ENCODE measurements around the gene L2HGDH.

Gene L2HGDH

GRCh38 chr14:50340045-50340444 lies 28.0 kb upstream of the L2HGDH start:
- no peak for TF ChIP-seq CTCF (IDR thresholded peaks at IDR 0.05)
- Histone ChIP-seq H3K27ac (no peak overlapping the region), H3K4me3 (no peak overlapping the region)
- no peak for DNase-seq (ENCODE audit: low spot score)

- no peak for DNase-seq (ENCODE audit: low spot score)
- Histone ChIP-seq H3K4me3 (no peak overlapping the region), H3K27ac (no peak overlapping the region)
- TF ChIP-seq CTCF (IDR thresholded peaks at IDR 0.05) = no peak
Measured at GRCh38 chr14:50339178-50339804, 27.3 kb upstream of the L2HGDH start.

GRCh38 chr14:50338587-50338986 lies 26.6 kb upstream of the L2HGDH start:
- TF ChIP-seq CTCF (IDR thresholded peaks at IDR 0.05) = no peak
- DNase-seq (ENCODE audit: low spot score) = no peak
- Histone ChIP-seq H3K27ac (no peak overlapping the region), H3K4me3 (no peak overlapping the region)

- H3K4me3 ChIP-seq = peak overlapping the region; percentile 25
Measured at GRCh38 chr14:50335989-50336824, 24.2 kb upstream of the L2HGDH start.

GRCh38 chr14:50335389-50335788 lies 23.4 kb upstream of the L2HGDH start:
- no peak for TF ChIP-seq CTCF (IDR thresholded peaks at IDR 0.05)
- DNase-seq (ENCODE audit: low spot score) = no peak
- peak overlapping the region; percentile 20 to 46 for H3K27ac ChIP-seq
- H3K4me3 ChIP-seq = no peak overlapping the region

More at GRCh38 chr14:50335989-50336824, 24.2 kb upstream of the L2HGDH start:
- H3K27ac ChIP-seq = peak overlapping the region; percentile 20 to 46
- DNase-seq (ENCODE audit: low spot score) = no peak
- TF ChIP-seq CTCF (IDR thresholded peaks at IDR 0.05) = no peak

- Histone ChIP-seq H3K27ac (no peak overlapping the region), H3K4me3 (no peak overlapping the region)
- DNase-seq (ENCODE audit: low spot score) = no peak
- no peak for TF ChIP-seq CTCF (IDR thresholded peaks at IDR 0.05)
Measured at GRCh38 chr14:50334211-50334610, 22.2 kb upstream of the L2HGDH start.

All from coronary artery (tissue), 2 donors.